Activated T-cell treated with anti-CD3 and anti-CD28 coated beads, Interleukin-2, amount 50 U/mL, for 4 hours (primary cell): ENCODE results near the gene CHRNB1. TPM values are rescaled to one million over a fixed set of nuclear protein-coding genes. Genes with fewer than 3 reads are reported as not detected.
"Not testable (repeated sequence)": the region's sequence is repeated elsewhere in the genome, so short reads cannot be mapped to it uniquely, and the experiment has no call there.

ENCODE experiments used
- ATAC-seq, 2 donors: fragments of 200-7000 bp; cut with Tn5 transposase; one replicate each; pipeline ENCODE4 v1.10.0; 2021
- DNase-seq: peaks from one replicate; pipeline ENCODE4 v3.0.0-alpha.2; 2020
- H3K27me3 Mint-ChIP-seq: one replicate; pipeline ENCODE4 v1.8.0; 2021; ENCODE audit warnings: low read depth, mixed read lengths
- H3K36me3 Mint-ChIP-seq: one replicate; pipeline ENCODE4 v1.8.0; 2022; ENCODE audit warnings: mixed read lengths; ENCODE audit not compliant: insufficient read depth
- H3K4me1 Mint-ChIP-seq: one replicate; pipeline ENCODE4 v1.8.0; 2021; ENCODE audit warnings: low read depth, mixed read lengths
- H3K4me3 Mint-ChIP-seq: one replicate; pipeline ENCODE4 v1.8.0; 2021; ENCODE audit warnings: mild to moderate bottlenecking, moderate library complexity, mixed read lengths
- H3K9me3 Mint-ChIP-seq: one replicate; pipeline ENCODE4 v1.8.0; 2021; ENCODE audit warnings: mixed read lengths
- total RNA-seq, 3 donors: library from RNA; stranded (reverse); gene quantifications; one replicate each; pipeline ENCODE4 v1.2.1, GENCODE V29; 2021

CHRNB1 gene
- total RNA-seq, 3 donors from 2014 or later: 3.9 to 4.6 (median 4.3) TPM

DNA sequence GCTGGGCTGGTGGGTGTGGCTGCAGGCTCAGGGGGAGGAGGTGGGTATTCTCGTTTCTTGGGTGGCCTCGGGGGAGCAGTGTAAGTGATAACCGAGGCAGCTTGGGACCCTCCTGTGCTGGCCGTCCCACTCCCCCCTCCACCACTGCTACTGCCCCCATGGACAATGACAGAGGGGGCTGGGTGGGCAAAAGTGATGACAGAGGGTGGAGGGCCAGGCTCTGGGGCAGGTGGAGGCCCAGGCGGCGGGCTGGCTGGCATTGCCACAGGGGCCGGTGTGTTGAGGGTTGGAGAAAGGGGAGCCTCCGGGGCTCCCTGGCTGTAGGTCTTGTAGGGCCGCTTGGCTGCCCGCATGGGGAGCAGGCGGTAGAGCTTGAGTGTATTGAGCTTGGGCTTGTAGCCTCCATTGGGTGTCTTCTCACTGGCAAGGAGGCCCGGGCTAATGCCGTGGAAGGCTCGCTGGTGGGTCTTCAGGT, 18.5 kb downstream of the CHRNB1 start:
- no peak overlapping the region for H3K4me3 Mint-ChIP-seq
- no peaks in the 10 kb centered on the region for H3K9me3 Mint-ChIP-seq
- H3K4me1 Mint-ChIP-seq: peaks cover 6% of the 10 kb centered on the region
- DNase-seq (no peak), ATAC-seq (no peak)
- H3K27me3 Mint-ChIP-seq: no peaks in the 10 kb centered on the region
- peaks cover 4% of the 10 kb centered on the region for H3K36me3 Mint-ChIP-seq

DNA sequence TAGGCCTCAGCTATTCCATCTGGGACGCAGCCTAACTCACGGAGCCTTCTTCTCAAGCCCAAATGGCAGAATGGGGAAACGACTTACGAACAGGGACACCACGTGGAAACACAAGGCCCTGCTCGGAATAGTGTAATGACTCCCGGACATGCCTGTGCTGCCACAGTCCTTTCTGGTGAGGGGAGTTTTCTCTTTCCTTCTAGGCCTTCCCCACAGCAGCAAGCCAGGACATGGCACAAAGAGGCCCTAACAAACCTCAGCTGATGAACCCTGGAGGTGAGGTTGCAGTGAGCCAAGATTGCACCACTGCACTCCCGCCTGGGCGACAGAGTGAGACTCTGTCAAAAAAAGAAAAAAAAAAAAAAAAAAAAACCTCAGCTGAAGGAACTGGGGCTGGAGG, 19.2 kb downstream of the CHRNB1 start:
- peaks cover 4% of the 10 kb centered on the region for H3K36me3 Mint-ChIP-seq
- ATAC-seq (no peak), DNase-seq (no peak)
- H3K9me3 Mint-ChIP-seq: no peaks in the 10 kb centered on the region
- no peak overlapping the region for H3K4me3 Mint-ChIP-seq
- H3K4me1 Mint-ChIP-seq: peaks cover 10% of the 10 kb centered on the region
- no peaks in the 10 kb centered on the region for H3K27me3 Mint-ChIP-seq

DNA sequence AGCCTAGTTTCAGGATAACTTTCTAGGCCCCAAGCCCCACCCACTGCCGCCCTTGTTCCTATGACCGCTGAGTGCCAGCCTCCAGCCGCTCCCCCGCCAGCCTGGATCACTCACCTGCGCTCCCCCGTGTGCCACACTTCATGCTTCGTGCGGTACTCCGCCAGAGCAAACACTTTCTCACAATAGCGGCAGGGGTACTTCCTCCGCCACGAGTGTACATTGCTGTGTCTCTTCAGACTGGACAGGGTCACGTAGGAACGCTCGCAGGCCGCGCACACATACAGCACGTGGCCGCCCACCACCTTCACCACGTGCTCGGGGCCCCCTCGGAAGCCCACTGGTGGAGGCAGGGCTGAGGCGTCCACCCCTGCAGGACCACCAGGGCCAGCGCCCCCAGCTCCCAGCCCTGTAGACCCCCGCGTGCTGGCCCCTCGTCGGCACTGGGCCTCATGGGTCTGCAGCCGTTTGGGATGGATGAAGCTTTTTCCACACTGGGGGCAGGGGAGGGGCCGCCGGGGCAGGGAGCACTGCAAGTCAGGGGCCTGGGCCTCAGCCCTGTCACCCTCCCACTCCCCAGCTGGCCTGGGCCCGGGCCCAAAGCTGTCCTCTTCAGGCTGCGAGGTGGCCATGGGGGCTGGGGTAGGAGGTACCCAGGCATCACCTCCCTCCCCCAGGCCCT, 20.9 kb downstream of the CHRNB1 start:
- no peaks in the 10 kb centered on the region for H3K27me3 Mint-ChIP-seq
- H3K9me3 Mint-ChIP-seq: no peaks in the 10 kb centered on the region
- ATAC-seq (no peak), DNase-seq (no peak)
- H3K4me3 Mint-ChIP-seq: no peak overlapping the region
- peaks cover 4% of the 10 kb centered on the region for H3K36me3 Mint-ChIP-seq
- H3K4me1 Mint-ChIP-seq: peaks cover 10% of the 10 kb centered on the region

DNA sequence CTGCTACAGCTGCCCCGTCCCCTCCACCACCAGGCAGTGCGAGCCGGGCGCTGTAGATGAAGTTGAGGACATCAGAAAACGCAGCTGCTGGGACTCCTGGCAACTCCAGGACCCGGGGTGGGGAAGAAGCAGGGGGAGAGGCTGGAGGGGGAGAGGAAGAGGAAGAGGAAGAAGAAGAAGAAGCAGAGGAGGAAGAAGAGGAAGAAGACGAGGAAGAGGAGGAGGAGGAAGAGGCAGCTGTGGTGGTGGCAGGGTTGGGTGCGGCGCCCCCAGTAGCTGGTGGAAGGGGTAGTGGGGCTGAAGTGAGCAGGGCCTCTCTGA, 21.4 kb downstream of the CHRNB1 start:
- no peak for DNase-seq
- Mint-ChIP-seq H3K4me3 (no peak overlapping the region), H3K4me1 (peaks cover 11% of the 10 kb centered on the region), H3K27me3 (no peaks in the 10 kb centered on the region), H3K36me3 (peaks cover under 1% of the 10 kb centered on the region), H3K9me3 (no peaks in the 10 kb centered on the region)
- no peak for ATAC-seq

DNA sequence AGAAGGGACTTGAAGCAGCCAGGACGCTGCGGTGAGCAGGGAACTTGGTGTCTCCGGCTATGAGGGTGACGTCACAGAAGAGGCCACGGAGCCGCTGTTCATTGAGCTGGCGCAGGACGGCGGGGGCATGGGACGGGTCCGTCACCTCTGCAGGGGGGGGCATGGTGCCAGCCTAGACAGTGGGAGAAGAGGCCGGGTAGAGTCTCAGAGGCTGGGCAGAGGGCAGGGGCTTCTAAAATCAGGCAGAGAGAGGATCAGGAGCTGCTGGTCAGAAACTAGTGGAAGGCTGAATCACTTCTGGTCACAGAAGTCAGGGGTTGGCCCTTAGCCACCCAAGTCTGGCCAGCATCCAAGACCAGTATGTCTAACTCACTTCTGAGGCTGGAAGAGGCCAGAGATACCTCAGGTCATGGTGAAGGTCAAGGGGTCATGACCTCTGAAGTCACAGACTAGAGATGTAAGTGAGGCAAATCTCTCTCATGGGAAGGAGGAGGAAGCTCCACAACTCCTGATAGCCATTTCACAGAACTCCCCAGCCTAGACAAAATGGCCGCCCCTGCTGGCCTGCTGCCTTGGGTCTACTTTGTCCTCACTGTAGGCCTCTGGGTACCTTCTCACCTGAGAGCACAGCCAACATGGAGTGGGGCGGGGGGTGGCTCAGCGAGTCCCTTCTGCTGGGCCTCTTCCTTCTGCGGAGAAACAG, 21.9 kb downstream of the CHRNB1 start:
- no peaks in the 10 kb centered on the region for H3K36me3 Mint-ChIP-seq
- DNase-seq: no peak
- ATAC-seq: no peak
- H3K4me1 Mint-ChIP-seq: peaks cover 17% of the 10 kb centered on the region
- no peaks in the 10 kb centered on the region for H3K9me3 Mint-ChIP-seq
- H3K4me3 Mint-ChIP-seq: no peak overlapping the region
- no peaks in the 10 kb centered on the region for H3K27me3 Mint-ChIP-seq

DNA sequence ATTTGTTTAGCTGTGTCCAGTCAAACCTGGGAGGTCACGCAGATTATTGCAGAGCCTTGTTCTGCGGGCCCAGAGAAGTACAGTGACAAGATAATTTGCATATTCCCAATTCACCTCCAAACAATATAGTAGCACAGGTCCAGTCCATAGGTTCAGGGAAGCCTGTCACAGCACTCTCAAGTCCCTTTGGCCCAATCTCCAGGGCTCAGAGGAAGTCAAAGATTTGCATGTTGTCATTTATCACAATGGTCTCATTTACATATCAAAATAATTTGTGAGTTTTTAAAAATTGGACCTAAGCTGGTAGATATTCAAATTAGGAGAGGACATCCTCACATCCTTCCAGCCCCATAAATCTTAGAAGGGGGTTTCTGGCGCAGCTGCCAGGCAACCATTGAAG, 22.6 kb downstream of the CHRNB1 start:
- no peak for ATAC-seq
- Mint-ChIP-seq H3K4me3 (no peak overlapping the region), H3K4me1 (peaks cover 20% of the 10 kb centered on the region), H3K27me3 (no peaks in the 10 kb centered on the region), H3K36me3 (no peaks in the 10 kb centered on the region), H3K9me3 (no peaks in the 10 kb centered on the region)
- no peak for DNase-seq

DNA sequence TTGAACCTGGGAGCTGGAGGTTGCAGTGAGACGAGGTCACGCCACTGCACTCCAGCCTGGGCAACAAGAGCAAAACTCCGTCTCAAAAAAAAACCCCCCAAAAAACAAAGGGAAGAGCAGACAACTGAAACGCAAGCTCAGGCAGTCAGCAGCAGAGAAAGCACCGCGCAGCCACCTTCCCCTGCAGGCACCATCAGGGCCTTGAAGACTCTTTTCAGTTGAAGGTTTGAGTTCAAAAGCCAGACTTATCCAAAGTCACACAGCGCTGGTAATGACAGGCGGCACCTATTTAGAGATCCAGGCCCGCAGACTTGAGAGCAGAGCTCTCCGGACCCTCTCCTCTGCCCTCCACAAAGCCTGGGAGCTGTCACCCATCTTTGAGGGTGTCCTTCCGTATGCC, 23.4 kb downstream of the CHRNB1 start:
- Mint-ChIP-seq H3K9me3 (no peaks in the 10 kb centered on the region), H3K4me3 (no peak overlapping the region), H3K36me3 (no peaks in the 10 kb centered on the region), H3K4me1 (peaks cover 20% of the 10 kb centered on the region), H3K27me3 (no peaks in the 10 kb centered on the region)
- DNase-seq (no peak), ATAC-seq (no peak)

DNA sequence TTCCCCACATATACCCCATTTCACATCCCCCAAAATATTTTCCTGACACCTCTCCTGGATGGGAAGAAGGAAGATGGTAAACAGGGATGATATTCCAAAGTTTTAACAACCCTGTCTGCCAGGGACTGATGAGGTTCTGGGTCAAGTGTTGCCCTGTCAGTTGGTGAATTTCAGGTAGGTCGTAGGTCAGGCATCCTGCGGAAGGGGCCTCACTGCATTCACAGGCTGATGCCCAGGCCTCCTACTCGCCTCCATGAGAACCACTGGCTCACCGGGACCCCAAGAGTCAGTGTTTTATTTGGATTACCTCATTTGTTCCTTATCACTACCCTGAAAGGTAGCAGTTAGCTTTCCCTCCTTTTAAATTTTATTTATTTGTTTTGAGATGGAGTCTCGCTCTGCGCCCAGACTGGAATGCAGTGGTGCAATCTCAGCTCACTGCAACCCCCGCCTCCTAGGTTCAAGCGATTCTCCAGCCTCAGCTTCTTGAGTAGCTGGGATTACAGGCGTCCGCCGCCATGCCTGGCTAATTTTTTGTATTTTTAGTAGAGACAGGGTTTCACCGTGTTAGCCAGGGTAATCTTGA, 24.0 kb downstream of the CHRNB1 start:
- Mint-ChIP-seq H3K4me3 (no peak overlapping the region), H3K27me3 (no peaks in the 10 kb centered on the region), H3K4me1 (peaks cover 24% of the 10 kb centered on the region), H3K9me3 (no peaks in the 10 kb centered on the region), H3K36me3 (no peaks in the 10 kb centered on the region)
- ATAC-seq (no peak), DNase-seq (no peak)

DNA sequence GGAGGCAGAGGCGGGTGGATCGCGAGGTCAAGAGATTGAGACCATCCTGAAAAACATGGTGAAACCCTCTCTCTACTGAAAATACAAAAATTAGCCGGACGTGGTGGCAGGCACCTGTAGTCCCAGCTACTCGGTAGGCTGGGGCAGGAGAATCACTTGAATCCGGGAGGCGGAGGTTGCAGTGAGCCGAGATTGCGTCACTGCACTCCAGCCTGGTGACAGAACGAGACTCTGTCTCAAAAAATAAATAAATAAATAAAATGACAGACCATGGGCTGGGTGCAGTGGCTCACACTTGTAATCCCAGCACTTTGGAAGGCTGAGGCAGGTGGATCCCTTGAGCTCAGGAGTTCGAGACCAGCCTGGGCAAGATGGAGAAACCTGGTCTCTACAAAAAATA, 25.0 kb downstream of the CHRNB1 start:
- H3K9me3 Mint-ChIP-seq, ATAC-seq, H3K27me3 Mint-ChIP-seq, H3K4me3 Mint-ChIP-seq, H3K36me3 Mint-ChIP-seq, DNase-seq: not testable (repeated sequence)
- peaks cover 26% of the 10 kb centered on the region for H3K4me1 Mint-ChIP-seq

DNA sequence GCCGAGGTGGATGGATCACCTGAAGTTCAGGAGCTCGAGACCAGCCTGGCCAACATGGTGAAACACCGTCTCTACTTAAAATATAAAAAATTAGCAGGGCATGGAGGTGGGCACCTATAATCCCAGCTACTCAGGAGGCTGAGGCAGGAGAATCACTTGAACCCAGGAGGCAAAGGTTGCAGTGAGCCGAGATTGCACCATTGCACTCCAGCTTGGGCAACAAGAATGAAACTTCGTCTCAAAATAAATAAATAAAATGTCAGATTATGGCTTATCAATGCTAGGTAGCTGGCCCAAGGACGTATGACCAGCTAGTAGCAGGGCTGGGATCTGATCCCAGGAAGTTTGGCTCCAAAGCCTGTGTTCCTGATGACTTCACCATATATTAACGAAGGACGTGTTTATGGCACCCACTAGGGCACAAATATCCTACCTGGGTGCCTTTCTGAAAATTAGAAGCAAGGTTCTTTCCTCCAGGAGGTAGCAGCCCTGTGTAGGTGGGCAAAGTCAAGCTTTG, 25.7 kb downstream of the CHRNB1 start:
- not testable (repeated sequence) for H3K36me3 Mint-ChIP-seq, H3K27me3 Mint-ChIP-seq, DNase-seq, ATAC-seq, H3K9me3 Mint-ChIP-seq, H3K4me3 Mint-ChIP-seq
- peaks cover 26% of the 10 kb centered on the region for H3K4me1 Mint-ChIP-seq

DNA sequence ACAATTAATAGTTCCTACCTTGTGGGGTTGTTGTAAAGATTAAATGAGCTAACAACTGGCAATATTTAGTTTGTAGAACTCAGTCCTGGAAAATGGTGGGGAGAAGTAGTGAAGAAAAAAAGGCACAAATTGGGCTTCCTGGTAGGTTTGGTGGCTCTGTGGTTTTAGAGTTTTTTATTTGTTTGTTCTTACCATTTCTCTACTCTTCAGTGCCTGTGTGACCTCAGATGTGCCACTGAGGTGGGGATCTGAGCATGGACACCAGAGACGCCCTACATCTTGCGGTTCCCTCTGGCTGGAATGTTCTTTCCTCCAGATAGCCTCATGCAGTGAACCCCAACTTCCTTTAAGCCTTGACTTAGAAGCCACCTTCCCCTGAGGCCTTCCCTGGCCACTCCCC, 26.9 kb downstream of the CHRNB1 start:
- H3K4me1 Mint-ChIP-seq: peaks cover 37% of the 10 kb centered on the region
- no peak for ATAC-seq
- no peaks in the 10 kb centered on the region for H3K27me3 Mint-ChIP-seq
- H3K9me3 Mint-ChIP-seq: no peaks in the 10 kb centered on the region
- H3K4me3 Mint-ChIP-seq: no peak overlapping the region
- H3K36me3 Mint-ChIP-seq: no peaks in the 10 kb centered on the region
- no peak for DNase-seq

DNA sequence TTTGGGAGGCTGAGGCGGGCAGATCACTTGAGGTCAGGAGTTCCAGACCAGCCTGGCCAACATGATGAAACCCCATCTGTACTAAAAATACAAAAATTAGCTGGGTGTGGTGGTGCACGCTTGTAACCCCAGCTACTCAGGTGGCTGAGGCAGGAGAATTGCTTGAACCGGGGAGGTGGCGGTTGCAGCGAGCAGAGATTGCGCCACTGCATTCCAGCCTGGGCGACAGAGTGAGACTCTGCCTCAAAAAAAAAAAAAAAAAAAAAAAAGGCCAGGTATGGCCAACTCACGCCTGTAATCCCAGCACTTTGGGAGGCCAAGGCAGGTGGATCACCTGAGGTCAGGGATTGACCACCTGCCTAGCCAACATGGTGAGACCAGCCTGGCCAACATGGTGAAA, 29.9 kb downstream of the CHRNB1 start:
- not testable (repeated sequence) for H3K36me3 Mint-ChIP-seq, H3K4me3 Mint-ChIP-seq, H3K9me3 Mint-ChIP-seq, ATAC-seq, DNase-seq, H3K27me3 Mint-ChIP-seq
- H3K4me1 Mint-ChIP-seq: peaks cover 48% of the 10 kb centered on the region

DNA sequence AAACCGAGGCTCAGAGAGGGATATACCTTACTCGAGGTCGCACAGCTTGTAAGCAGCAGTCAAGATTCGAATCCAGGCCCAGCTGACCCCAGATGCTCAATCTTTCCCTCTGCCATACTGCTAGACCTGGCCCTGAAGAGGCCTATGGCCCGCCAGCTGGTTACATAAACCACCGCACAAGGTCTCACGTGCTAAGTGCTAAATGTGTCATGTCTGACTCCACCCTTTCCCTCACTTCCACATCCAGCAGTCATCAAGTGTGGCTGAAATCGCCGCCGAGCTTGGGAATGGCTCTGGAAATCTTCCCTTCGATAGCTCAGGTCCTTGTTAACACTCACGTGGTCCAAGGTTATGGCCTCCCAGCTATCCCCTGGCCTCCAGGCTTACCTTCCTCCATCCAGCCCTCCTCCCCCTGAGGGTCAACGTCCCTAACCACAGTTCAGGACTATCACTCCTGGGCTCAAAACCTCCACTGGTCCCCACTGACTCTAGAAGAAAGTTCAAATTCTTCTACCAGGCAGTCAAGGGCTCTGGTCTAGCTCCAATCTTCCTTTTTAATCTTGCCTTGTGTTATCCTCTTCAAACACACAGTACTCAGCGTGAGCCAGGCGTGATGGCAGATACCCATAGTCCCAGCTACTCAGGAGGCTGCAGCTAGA, 31.0 kb downstream of the CHRNB1 start:
- DNase-seq: no peak
- no peaks in the 10 kb centered on the region for H3K9me3 Mint-ChIP-seq
- H3K4me3 Mint-ChIP-seq: no peak overlapping the region
- no peaks in the 10 kb centered on the region for H3K36me3 Mint-ChIP-seq
- H3K27me3 Mint-ChIP-seq: no peaks in the 10 kb centered on the region
- no peak for ATAC-seq
- H3K4me1 Mint-ChIP-seq: peaks cover 56% of the 10 kb centered on the region

DNA sequence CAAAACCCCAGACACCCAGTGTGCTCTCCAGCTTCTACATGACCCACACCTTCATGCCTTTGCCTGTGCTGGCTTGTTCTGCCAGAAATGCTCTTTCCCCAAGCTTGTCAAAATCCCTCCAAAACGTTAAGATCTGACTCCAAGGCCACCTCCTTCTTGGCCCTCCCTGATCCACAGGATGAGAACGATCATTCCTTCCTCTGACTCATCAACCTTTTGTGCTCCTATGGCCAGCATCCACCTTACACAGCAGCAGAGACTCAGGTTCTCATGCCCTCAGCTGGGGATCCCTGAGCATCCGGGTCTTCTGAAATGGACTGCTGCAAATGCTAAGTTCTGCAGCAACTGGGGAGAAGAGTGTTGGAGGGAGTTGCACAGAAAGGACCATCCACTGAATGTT, 31.6 kb downstream of the CHRNB1 start:
- no peaks in the 10 kb centered on the region for H3K27me3 Mint-ChIP-seq
- DNase-seq: no peak
- no peak for ATAC-seq
- no peak overlapping the region for H3K4me3 Mint-ChIP-seq
- H3K9me3 Mint-ChIP-seq: no peaks in the 10 kb centered on the region
- H3K4me1 Mint-ChIP-seq: peaks cover 55% of the 10 kb centered on the region
- no peaks in the 10 kb centered on the region for H3K36me3 Mint-ChIP-seq
